ENCODE data around the gene POFUT2.

The POFUT2 gene

GRCh38 chr21:45223236-45224185, 64.2 kb downstream of the POFUT2 start:
- no peak for DNase-seq (ENCODE audit: low spot score)

GRCh38 chr21:45222001-45222400, 65.7 kb downstream of the POFUT2 start:
- no peak for DNase-seq (ENCODE audit: low spot score)

- no peak for DNase-seq (ENCODE audit: low spot score)
Measured at GRCh38 chr21:45220714-45221490, 66.8 kb downstream of the POFUT2 start.

- DNase-seq (ENCODE audit: low spot score): no peak
Measured at GRCh38 chr21:45220071-45220481, 67.6 kb downstream of the POFUT2 start.

GRCh38 chr21:45219517-45219916, 68.2 kb downstream of the POFUT2 start:
- DNase-seq (ENCODE audit: low spot score): no peak

DNA sequence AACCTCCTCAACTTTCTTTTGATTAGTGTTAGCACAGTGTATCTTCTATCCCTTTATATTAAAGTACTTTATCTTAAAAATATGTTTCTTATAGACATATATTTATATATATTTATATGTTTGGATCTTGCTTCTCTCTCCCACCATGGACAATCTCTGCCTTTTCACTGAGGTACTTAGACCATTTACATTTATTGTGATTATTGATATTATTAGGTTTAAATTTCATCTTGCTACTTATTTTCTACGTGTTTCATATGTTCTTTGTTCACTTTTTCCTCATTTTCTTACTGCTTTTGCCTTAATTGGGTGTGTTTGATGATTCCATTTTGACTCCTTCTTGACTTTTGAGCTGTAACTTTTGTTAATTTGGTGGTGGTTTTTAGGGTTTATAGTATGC, 70.7 kb downstream of the POFUT2 start:
- no peak for DNase-seq (ENCODE audit: low spot score)

GRCh38 chr21:45215213-45215612, 72.5 kb downstream of the POFUT2 start:
- no peak for DNase-seq (ENCODE audit: low spot score)

Data from pons (tissue), 1 donor.